GM19438 (cell line): ENCODE measurements around the gene NOSIP.

Source experiments
- ATAC-seq: cut with Tn5 transposase; IDR thresholded peaks from one replicate; pipeline ENCODE4 v1.9.1; 2021; ENCODE audit warnings: low read depth; ENCODE audit not compliant: unreplicated experiment

Gene NOSIP

GRCh38 chr19:49514151-49514550 lies 66.2 kb downstream of the NOSIP start:
- ATAC-seq = no peak

- ATAC-seq = no peak
Observed at GRCh38 chr19:49513746-49514118, 66.6 kb downstream of the NOSIP start.

- ATAC-seq = no peak
Observed at GRCh38 chr19:49512970-49513745, 67.2 kb downstream of the NOSIP start.

- no peak for ATAC-seq
Observed at GRCh38 chr19:49507803-49508494, 72.4 kb downstream of the NOSIP start.

- no peak for ATAC-seq
Observed at GRCh38 chr19:49506575-49507105, 73.7 kb downstream of the NOSIP start.
